ENCODE measurements around the gene GNG8. TPM values are rescaled to one million over a fixed set of nuclear protein-coding genes. Genes with fewer than 3 reads are reported as not detected.

GNG8 gene
- total RNA-seq, 4 donors from 2014 or later = not detected

GRCh38 chr19:46639358-46640182 is 3.6 kb upstream of the GNG8 start:
- H3K4me1 ChIP-seq = peaks cover 0 to 31% (median 18%) of the 10 kb centered on the region in 4 donors
- H3K27ac ChIP-seq = peak overlapping the region; percentile 3 to 80 (median 74)
- no peak for TF ChIP-seq POLR2A (IDR thresholded peaks at IDR 0.05)
- TF ChIP-seq, protein P1, sequence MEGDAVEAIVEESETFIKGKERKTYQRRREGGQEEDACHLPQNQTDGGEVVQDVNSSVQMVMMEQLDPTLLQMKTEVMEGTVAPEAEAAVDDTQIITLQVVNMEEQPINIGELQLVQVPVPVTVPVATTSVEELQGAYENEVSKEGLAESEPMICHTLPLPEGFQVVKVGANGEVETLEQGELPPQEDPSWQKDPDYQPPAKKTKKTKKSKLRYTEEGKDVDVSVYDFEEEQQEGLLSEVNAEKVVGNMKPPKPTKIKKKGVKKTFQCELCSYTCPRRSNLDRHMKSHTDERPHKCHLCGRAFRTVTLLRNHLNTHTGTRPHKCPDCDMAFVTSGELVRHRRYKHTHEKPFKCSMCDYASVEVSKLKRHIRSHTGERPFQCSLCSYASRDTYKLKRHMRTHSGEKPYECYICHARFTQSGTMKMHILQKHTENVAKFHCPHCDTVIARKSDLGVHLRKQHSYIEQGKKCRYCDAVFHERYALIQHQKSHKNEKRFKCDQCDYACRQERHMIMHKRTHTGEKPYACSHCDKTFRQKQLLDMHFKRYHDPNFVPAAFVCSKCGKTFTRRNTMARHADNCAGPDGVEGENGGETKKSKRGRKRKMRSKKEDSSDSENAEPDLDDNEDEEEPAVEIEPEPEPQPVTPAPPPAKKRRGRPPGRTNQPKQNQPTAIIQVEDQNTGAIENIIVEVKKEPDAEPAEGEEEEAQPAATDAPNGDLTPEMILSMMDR (IDR thresholded peaks at IDR 0.05) = no peak
- H3K36me3 ChIP-seq = no peaks in the 10 kb centered on the region
- H3K27me3 ChIP-seq = peaks cover 0 to 6% of the 10 kb centered on the region in 2 donors
- no peaks in the 10 kb centered on the region for H3K9me3 ChIP-seq
- H3K4me3 ChIP-seq = peak overlapping the region; percentile 16 to 46 (median 39)
- DNase-seq = no peak

DNA sequence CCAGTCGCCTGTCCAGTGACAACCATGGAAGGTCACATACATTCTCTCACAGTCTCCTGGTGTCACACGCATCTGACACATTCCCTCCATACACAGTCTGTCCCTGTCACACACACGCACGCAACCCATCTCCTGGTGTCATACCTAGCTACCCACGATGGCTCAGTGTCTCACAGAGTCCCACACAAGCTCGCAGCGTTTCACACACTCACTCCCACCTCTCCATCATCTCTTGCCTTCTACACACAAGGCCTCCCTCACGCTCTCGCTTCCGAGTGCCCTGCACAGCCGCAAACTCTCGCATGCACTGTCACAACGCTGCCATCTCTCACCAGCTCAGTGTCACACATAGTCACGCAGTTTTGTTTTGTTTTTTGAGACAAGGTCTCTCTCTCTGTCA is 1.2 kb upstream of the GNG8 start:
- Histone ChIP-seq H3K27me3 (peaks cover 0 to 10% of the 10 kb centered on the region in 2 donors), H3K4me1 (peaks cover 4 to 45% (median 30%) of the 10 kb centered on the region in 4 donors), H3K4me3 (no peak overlapping the region), H3K36me3 (no peaks in the 10 kb centered on the region), H3K9me3 (no peaks in the 10 kb centered on the region), H3K27ac (no peak overlapping the region)
- no peak for DNase-seq
- TF ChIP-seq, protein P1 (IDR thresholded peaks at IDR 0.05) = no peak
- TF ChIP-seq POLR2A (IDR thresholded peaks at IDR 0.05) = no peak

DNA sequence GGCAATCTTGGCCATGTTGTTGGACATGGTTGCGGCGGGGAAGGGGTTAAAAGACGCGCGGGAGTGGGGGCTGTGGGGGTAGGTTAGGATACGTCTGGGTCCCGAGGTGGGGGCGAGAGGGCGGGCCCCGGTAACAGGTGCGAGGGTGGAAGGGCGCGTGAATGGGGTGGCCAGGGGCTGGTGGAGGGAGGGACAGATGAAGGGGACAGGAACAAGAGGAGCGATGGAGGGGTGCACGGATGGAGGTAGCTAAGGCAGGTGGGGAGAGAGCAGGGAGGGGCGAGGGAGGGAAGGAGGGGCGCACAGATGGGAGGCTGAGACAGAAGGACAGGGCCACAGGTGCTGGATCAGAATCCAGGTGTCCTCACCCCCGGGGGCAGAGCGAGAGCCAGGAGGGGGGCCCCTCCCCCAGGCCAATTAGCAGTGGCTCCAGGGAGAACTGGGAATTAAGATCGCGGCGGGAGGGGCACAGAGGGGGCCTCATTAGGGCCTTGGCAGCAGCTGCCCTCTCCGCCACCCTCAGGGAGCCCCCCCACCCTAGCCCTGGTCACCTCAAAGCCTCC is 1.3 kb downstream of the GNG8 start:
- Histone ChIP-seq H3K4me3 (peak overlapping the region in 3 of 4 donors; percentile 20 to 35 (median 34)), H3K27me3 (peaks cover 0 to 10% of the 10 kb centered on the region in 2 donors), H3K36me3 (no peaks in the 10 kb centered on the region), H3K4me1 (peaks cover 4 to 41% (median 29%) of the 10 kb centered on the region in 4 donors), H3K9me3 (no peaks in the 10 kb centered on the region), H3K27ac (no peak overlapping the region)
- no peak for DNase-seq
- TF ChIP-seq POLR2A (IDR thresholded peaks at IDR 0.05) = no peak
- TF ChIP-seq, protein P1 (IDR thresholded peaks at IDR 0.05) = no peak

- TF ChIP-seq POLR2A (IDR thresholded peaks at IDR 0.05) = no peak
- TF ChIP-seq, protein P1 (IDR thresholded peaks at IDR 0.05) = no peak
- peaks cover 0 to 10% of the 10 kb centered on the region in 2 donors for H3K27me3 ChIP-seq
- peak overlapping the region in 3 of 4 donors; percentile 34 to 42 (median 35) for H3K4me3 ChIP-seq
- H3K9me3 ChIP-seq = no peaks in the 10 kb centered on the region
- peak; percentile 93 to 97 (median 97) for DNase-seq
- no peak overlapping the region for H3K27ac ChIP-seq
- peaks cover 4 to 35% (median 26%) of the 10 kb centered on the region in 4 donors for H3K4me1 ChIP-seq
- no peaks in the 10 kb centered on the region for H3K36me3 ChIP-seq
Observed at GRCh38 chr19:46634045-46634655, 1.9 kb downstream of the GNG8 start.

DNA sequence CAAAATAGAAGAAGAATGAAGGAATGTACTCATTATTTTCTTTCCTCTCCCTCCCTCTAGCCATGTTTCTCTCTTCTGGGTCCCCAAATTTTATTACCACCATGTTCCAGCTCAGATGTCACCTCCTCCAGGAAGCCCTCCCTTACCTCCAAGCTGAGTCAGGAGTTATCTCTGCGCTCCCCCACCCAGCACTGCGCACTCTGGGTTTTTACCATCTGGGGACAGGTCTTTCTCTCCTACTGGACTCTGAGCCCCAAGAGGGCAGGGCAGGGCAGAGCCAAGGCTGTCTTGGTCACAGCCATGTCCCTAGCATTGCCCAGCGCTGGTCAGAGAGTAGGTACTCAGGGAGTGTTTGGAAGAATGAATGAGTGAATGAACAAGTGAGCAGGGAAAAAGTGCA is 2.9 kb downstream of the GNG8 start:
- Histone ChIP-seq H3K9me3 (no peaks in the 10 kb centered on the region), H3K36me3 (no peaks in the 10 kb centered on the region), H3K4me3 (peak overlapping the region in 1 of 4 donors; percentile 27), H3K27me3 (peaks cover 0 to 10% of the 10 kb centered on the region in 2 donors), H3K27ac (no peak overlapping the region), H3K4me1 (peaks cover 4 to 25% (median 18%) of the 10 kb centered on the region in 4 donors)
- no peak for TF ChIP-seq POLR2A (IDR thresholded peaks at IDR 0.05)
- TF ChIP-seq, protein P1 (IDR thresholded peaks at IDR 0.05) = no peak
- no peak for DNase-seq

Data from Peyer's patch (tissue), 4 donors.